Cerebellar cortex (tissue), 1 donor: ENCODE data around the gene URAD.
A peak's percentile ranks its signal among the peaks of the same experiment; 100 is the strongest.
"Not testable (repeated sequence)": the region's sequence is repeated elsewhere in the genome, so short reads cannot be mapped to it uniquely, and the experiment has no call there.

ENCODE experiments used
- DNase-seq: peaks from one replicate; pipeline ENCODE4 v3.0.0-alpha.2; 2015; ENCODE audit warnings: low spot score

URAD gene

DNA sequence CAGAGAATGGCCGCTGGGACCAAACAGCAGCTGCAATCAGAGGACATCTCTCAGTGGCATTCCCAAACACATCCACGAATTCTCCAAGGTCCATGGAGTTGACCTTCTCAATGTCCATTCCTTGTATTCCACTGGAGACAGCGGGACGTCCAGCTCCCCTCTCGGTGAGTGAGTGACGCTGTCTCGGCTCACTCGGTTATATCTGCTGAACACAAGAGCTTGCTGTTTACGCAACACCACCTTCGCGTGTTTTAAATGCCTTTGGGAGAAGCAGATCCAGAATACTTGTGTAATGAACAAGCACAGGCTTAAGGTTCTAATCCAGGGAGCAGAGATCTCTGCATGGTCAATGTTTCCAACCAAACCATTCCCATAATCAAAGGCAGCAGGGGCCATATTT is at the start of gene URAD:
URAD (minus strand) TSS at position 174 of the 400 bp plus-strand sequence; CDS start at position 118, 56 bp downstream.
- no peak for DNase-seq

- no peak for DNase-seq
Observed at GRCh38 chr13:28037399-28037798, 48.9 kb upstream of the URAD start.

- no peak for DNase-seq
Observed at GRCh38 chr13:28035146-28035782, 46.8 kb upstream of the URAD start.

DNA sequence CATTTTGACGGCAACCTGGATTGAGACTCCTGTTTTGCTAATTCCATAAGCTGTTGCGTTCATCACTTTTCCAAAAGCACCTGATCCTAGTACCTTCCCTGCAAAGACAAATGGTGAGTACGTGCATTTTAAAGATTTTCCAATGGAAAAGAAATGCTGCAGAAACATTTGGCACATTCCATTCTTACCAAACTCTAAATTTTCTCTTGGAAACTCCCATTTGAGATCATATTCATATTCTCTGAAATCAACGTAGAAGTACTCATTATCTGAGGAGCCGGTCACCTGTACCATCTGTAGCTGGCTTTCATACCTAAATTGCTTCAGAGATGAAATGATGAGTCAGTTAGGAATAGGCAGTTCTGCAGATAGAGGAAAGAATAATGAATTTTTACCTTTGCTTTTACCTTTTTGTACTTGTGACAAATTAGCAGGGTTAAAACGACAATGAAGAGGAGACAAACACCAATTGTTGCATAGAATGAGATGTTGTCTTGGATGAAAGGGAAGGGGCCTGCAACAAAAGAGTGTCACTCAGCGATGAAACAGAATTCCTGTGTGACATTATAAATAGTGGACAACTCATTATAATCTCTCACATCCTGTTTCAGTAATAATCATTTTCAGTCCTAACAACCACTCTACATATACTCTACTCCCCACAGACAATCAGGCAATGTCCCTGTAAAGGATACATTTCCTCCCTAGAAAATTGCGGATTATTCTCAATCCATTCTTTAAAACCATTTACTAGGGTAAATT is 45.6 kb upstream of the URAD start:
- DNase-seq: no peak

DNA sequence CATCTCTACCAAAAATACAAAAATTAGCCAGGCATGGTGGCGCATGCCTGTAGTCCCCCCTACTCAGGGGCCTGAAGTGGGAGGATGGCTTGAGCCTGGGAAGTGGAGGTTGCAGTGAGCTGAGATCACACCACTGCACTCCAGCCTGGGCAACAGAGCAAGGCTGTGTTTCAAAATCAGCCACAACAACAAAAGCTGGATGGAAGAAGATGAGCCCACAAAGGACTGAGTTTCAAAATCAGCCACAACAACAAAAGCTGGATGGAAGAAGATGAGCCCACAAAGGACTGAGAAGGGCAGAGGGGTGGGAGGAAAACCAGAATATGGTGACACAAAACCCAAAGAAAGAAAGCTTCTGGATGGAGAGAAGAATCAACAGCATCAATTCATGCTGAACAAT is 43.9 kb upstream of the URAD start:
- not testable (repeated sequence) for DNase-seq

GRCh38 chr13:28031896-28032288 is 43.4 kb upstream of the URAD start:
- no peak for DNase-seq

DNA sequence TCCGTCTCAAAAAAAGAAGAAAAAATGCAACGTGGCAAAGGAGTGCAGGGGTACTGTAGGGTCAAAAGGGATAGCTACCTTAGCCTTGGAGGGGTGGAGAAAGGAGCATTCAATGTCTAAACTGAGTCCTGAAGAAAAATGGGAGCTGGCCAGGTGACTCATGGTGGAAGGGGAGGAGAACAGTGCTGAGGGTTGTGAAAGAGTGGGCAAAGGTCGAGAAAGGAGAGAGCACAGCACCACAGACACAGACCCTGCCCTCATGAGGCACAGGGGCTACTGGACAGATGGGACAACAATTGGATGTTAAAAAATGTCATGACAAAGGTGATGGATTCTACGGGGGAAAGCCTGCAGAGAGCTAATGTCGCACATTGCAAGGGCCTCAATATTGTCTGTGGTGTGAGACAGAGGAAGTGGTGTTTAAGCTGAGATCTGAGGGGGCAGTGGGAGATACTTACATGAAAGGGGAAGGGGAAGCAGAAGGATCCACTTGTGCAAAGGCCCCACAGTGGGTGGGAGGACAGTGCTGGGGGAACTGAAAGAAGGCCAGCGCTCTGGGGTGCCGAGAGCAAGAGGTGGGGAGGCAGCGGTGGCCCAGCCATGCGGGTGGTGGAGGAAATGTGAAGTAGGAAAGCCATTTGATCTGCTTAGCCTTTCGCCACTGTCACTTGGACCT is 42.9 kb upstream of the URAD start:
- DNase-seq: no peak

DNA sequence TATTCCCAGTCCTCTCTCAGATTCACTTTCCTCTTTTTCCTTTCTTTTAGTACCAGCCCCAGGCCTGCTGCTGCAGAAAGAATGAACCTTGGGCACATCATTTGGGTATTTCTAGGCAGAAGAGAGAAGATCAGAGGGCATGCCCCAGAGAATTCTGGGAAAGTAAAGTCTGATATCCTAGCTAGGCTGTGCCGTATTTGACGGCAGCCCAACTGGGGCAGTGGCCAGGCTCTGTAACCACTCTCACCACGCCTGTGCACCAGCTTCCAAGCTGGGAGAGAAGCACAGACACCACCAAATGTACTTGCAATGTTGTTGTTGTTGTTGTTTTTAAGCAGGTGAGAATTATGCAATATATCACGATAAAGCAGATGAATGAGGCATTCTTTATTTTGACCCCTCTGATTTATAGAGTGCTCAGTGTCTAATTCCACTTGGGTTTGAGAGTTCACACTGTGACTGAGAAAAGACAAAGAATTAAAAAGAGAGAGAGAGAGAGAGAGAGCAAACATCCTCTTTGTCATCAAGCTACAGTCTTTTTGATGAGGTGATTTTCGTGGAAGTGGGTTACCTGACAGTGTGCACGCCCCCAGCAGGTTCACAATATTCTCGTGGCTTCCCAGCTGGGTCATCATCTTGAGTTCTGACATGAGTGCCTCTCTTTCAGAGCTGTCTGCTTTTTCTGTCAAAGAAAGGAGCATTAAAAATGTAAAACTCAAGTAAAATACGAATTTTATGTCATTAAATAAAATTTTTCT is 39.3 kb upstream of the URAD start:
- DNase-seq: no peak

DNA sequence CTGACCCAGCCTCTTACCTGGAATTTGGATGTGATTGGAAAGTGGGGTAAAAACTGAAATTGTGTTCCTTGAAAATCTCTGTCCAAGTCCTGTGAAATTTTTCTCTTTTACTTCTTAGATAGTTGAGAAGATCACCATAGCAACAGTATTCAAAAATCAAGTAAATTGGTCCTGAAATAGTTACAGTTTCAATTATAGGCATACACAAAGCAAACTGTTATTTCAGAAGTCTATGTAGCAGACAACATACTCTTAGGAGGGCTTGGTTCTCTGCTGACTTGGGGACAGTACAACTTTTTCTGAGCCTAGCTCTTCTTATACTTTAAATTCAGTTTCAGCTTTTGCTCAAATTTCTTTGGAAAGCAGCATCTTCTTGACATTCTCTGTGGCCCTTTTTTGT is 38.6 kb upstream of the URAD start:
- no peak for DNase-seq

DNA sequence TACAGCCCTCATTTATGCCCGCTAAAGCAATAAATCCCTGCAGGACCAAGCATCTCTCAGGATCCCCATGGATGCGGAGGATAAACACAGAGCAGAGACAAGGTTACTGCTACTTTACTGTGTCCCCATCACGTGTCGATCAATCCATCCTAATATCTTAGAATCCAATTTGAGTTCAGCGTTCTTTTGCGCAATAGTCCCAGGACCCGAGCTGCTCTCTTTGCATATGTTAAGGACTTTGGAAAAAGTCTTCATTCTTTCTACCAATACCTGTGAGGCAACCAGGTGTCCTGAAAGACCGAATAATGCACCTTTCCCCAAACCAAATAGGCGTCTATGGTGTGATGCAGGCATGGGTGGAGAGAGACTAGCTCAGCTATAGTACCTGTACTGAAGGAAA is 38.0 kb upstream of the URAD start:
- no peak for DNase-seq

DNA sequence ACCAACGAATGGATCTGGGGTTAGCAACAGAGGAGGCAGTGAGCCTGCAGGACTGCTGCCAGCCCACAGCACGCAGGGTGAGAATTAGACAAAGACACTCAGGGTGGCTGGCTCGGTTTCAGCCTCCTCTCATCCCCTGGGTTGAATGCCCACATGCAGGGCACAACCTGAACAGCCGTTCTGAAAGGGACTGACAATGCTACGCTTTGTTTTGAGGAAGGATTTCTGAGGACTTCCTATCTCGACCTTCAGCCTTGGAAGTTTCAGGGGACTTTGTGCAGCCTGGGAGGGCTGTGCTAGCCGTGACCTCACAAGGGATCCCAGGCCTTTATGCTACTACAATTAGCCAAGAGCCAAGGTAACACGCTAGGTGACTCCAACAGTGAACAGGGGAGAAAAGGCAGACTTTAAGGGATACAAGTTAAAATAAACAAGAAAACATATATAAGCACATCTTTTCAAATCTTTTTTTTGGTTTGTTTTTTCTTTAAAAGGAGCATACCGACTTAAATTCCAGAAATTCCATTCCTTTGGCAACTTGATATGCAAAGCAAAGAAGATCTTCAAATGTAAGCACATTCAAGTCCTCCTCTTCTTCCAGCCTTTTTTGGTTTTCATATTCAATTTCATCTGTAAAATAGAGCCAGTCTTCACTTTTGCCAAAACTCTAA is 34.5 kb upstream of the URAD start:
- DNase-seq: peak; percentile 21

- no peak for DNase-seq
Observed at GRCh38 chr13:28014301-28014700, 25.8 kb upstream of the URAD start.

GRCh38 chr13:28013482-28013881 is 25.0 kb upstream of the URAD start:
- no peak for DNase-seq

DNA sequence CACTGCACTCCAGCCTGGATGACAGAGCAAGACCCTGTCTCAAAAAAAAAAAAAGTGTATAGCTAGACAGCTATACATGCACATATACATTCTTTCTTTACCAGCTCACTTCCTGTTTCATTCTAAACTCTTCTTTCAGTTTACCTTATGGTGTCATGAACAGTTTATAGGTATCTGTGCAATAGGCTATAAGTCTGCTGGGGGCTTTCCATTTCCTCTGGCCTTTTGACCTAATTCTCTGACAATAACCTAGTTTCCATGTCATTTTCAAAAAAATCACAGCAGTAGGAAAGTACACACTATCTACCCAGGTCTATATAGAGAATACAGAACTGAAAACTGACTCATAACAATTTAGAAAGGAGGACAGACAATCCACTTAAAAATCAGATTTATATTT is 24.4 kb upstream of the URAD start:
- DNase-seq: no peak

DNA sequence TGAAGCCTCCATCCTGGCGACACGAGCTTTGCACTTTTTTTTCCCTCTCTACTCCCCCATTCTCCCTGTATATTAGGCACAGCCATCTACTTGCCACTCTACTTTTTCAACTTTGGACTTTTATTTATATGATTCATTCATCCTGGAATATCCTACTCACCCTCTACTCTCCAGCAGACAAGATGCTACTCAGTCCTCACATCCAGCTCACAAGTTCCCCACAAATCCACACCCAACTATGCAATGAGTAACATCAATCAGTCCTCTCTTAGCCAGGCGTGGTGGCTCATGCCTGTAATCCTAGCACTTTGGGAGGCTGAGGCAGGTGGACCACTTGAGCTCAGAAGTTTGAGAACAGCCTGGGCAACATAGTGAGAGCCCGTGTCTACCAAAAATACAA is 23.9 kb upstream of the URAD start:
- no peak for DNase-seq

- no peak for DNase-seq
Observed at GRCh38 chr13:28010046-28010445, 21.6 kb upstream of the URAD start.

DNA sequence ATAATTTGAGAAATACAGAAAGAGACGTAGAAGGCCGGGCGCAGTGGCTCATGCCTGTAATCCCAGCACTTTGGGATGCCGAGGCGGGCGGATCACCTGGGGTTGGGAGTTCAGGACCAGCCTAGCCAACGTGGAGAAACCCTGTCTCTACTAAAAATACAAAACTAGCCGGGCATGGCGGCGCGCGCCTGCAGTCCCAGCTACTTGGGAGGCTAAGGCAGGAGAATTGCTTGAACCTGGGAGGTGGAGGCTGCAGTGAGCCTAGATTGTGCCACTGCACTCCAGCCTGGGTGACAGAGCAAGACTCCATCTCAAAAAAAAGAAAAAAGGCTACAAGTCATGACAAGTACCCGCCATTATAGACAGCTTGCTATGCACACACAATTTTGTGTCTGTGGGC is 16.5 kb upstream of the URAD start:
- DNase-seq: not testable (repeated sequence)

DNA sequence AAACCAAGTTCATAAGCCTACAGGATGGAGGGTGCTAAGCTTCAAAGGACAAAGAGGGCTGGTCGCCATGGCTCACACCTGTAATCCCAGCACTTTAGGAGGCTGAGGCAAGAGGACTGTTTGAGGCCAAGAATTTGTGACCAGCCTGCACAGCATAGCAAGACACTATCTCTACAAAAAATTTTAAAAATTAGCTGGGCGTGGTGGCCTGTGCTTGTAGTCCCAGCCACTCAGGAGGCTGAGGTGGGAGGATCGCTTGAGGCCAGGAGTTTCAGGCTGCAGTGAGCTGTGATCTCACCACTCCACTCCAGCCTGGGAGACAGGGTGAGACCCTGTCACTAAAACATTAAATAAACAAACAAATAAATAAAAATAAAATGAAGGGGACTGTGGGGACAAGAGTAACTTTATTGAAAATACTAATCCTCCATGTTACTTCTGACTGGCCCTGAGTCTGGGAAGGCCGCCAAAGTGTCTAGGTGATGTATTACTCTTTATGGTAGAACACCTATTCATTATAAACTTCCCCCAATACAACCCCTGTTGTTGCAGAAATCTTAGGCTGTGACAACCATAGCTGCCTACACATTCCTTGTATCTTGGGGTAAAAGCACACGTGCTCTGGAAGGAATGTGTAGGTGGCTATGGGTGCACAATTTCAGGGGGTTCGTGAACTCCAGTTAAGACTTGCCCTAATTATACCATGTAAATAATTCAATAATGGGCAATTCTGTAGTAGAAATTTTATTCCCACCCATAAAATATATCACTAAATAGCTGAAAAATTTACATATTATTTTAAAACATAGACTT is 14.6 kb upstream of the URAD start:
- DNase-seq: no peak

DNA sequence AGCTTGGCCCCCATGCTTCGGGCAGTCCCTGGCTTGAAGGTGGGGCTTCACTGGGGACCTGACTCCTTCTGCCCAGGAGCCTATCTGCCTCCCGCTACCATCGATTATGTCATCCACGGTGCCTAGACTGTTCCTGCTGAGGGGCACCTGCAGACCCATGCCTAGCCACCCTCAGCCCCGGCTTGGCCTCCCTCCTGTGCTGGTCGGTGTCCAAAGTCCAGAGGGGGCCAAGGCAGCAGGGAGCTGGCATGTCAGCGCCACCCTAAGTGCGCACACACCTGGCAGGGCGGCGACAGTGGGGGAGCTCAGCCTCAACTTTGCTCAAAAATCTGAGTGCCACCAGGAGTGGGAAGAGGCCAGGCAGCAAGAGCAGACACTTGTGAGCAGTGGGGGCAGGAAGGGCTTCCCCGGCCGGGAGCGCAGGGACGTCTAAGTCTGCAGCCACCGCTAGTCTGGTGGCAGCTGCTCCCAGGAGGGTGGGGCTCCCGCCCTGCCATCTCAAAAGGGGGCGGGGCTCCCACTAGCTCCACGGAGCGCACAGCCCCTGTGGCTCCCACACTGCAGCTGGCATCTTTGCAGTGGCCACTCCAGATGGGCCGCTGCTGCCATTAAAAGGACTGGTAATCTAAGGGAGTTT is 13.5 kb upstream of the URAD start:
- no peak for DNase-seq

DNA sequence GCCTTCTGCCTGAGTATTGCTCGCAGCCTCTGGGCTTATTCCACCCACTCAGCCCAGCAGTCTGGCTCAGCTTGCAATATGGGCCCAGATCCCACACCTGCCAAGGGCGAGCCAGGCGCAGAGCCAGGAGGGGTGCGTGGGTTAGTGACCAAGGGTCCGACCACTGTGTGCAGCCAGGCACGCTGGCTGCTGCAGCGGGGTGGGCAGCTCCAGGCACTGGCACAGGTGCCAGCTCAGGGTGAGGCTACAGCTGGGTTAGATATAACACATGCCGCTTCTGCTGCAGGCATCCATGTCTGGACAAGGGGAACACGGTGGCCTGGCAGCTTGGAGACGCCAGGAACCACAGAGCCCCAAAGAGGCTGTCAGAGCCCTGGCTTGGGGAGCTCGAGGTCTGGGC is 12.6 kb upstream of the URAD start:
- no peak for DNase-seq

DNA sequence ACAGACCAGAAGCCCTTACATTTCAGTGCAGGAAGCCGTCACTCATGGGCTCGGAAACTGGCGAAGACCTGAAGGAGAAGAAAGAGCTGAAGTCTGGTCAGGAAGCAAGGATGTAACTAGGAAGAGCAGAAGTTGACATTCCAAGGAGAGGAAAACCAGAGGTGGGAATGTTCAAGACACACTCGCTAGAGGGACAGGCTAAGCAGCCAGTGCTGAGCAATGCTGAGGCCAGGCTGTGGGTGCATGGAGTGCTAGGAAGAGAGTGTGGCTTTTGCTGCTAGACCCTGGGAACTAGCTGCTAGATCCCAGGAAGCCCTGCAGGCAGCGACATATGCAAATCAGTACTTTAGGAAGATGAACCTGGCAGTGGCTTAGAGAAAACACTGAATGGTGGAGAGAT is 12.1 kb upstream of the URAD start:
- DNase-seq: peak; percentile 42
